Measurements from ENCODE around the gene MRTFA.

Gene MRTFA

DNA sequence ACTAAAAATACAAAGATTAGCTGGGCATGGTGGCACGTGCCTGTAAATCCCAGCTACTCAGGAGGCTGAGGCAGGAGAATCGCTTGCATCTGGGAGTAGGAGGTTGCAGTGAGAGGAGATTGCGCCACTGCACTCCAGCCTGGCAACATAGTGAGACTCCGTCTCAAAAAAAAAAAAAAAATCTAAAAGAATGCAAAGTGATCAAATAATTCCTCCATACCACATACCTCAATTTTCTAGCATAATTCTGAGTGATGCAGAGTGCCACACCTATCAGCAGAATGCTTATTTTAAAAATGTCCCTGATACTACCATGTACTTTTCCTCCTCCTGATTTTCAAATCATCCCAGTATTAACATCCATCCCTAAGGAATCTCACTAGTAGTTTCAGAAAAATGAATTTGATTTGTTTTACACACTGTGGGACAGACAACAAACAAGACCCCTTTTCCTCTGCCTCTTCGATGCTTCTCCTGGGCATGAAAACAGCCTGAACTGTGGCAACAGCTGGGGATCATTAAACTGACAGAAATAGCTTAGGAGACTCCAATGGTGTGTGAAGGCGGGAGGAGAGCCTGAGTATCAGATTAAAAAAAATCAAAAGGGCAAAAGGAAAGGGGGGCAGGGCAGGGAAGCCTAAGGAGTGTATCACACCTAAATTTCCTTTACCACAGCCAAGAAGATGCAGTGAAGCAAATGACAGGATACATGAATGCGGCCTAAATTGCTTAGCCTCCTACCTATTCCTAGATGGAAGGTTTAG is 151.4 kb downstream of the MRTFA start:
- Mint-ChIP-seq H3K36me3 (ENCODE audit: low read depth) (peaks cover 3% of the 10 kb centered on the region), H3K9me3 (no peaks in the 10 kb centered on the region), H3K27ac (no peak overlapping the region), H3K4me1 (ENCODE audit: low read depth) (peaks cover 46% of the 10 kb centered on the region), H3K4me3 (no peak overlapping the region), H3K27me3 (no peaks in the 10 kb centered on the region)

DNA sequence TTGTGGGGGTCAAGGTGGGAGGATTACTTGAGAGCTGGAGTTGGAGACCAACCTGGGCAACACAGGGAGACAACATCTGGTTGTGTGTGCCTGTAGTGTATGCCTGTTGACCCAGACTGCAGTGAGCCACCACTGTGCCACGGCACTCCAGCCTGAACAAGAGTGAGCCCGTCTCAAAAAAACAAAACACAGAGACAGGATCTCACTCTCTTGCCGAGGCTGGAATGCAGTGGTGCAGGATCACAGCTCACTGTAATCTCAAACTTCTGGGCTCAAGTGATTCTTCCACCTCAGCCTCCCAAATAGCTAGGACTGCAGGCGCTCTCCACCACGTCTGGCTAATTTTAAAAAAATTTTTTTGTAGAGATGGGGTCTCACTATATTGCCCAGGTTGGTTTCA is 153.6 kb downstream of the MRTFA start:
- Mint-ChIP-seq H3K27ac (no peak overlapping the region), H3K27me3 (no peaks in the 10 kb centered on the region), H3K9me3 (no peaks in the 10 kb centered on the region), H3K4me1 (ENCODE audit: low read depth) (peaks cover 54% of the 10 kb centered on the region), H3K4me3 (no peak overlapping the region), H3K36me3 (ENCODE audit: low read depth) (no peaks in the 10 kb centered on the region)

DNA sequence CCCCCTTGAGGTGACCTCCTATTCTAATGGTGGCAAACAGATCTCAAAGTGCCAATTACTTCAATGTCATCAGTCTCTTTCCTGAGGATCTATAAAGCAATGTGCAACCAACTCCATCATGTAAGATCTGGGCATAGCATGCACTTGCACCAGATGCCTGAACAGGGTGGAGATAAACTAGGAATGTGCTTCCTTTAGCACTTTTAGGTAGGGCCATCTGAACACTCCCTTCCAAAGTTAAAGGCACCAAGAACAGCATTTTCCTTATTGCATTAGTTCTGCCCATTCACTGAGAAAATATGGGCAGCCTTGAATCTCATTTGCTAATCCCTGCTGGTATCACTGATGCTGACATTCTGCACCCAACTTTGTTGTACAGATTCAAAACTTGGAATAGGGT is 154.1 kb downstream of the MRTFA start:
- no peaks in the 10 kb centered on the region for H3K36me3 Mint-ChIP-seq (ENCODE audit: low read depth)
- H3K9me3 Mint-ChIP-seq: no peaks in the 10 kb centered on the region
- H3K27me3 Mint-ChIP-seq: no peaks in the 10 kb centered on the region
- no peak overlapping the region for H3K4me3 Mint-ChIP-seq
- H3K27ac Mint-ChIP-seq: no peak overlapping the region
- peaks cover 49% of the 10 kb centered on the region for H3K4me1 Mint-ChIP-seq (ENCODE audit: low read depth)

DNA sequence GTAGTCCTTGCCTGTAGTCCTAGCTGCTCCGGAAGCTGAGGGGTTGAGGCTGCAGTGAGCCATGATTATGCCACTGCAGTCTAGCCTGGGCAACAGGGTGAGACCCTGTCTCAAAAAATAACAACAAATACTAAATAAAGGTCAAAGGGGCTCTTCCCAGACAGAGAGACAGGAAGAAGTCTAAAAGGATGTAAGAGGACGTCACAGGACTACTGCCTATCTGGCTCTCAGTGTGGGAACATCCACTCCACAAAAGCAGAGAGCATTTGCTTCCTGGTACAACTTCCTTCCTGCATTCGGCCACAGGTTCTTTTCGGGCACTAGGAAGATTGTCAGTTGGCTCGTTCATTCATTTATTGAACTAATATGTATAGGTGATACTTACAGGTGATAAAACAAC is 155.5 kb downstream of the MRTFA start:
- Mint-ChIP-seq H3K4me3 (no peak overlapping the region), H3K4me1 (ENCODE audit: low read depth) (peaks cover 40% of the 10 kb centered on the region), H3K9me3 (no peaks in the 10 kb centered on the region), H3K27me3 (no peaks in the 10 kb centered on the region), H3K27ac (no peak overlapping the region), H3K36me3 (ENCODE audit: low read depth) (no peaks in the 10 kb centered on the region)

DNA sequence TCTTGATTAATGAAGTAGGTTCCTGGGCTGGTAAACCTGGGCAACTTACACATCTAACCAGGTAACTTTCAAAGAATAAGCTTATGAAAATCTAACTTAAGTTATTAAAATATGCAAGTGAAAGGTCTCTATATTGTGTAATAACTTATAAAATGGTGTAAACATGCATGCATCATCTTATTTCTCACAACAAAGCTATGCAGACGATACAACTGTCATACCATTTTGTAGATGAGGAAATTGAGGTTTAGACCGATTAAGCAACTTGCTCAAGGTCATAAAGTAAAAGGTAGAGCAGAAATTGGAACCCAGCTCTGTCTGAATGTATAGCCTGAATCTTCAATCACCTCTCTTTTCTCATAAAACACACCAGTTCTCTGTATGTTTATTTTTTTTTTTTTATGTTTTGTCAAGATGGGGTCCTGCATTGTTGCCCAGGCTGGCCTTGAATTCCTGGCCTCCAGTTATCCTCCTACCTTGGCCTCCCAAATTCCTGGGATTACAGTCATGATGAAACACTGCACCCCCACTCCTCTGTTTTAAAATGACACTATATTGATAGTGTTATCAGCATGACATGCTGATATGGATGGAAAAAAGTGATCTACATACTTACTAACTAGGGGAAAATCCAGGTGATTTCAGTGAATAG is 156.5 kb downstream of the MRTFA start:
- H3K9me3 Mint-ChIP-seq: no peaks in the 10 kb centered on the region
- no peaks in the 10 kb centered on the region for H3K36me3 Mint-ChIP-seq (ENCODE audit: low read depth)
- H3K27me3 Mint-ChIP-seq: no peaks in the 10 kb centered on the region
- peaks cover 30% of the 10 kb centered on the region for H3K4me1 Mint-ChIP-seq (ENCODE audit: low read depth)
- H3K27ac Mint-ChIP-seq: no peak overlapping the region
- H3K4me3 Mint-ChIP-seq: no peak overlapping the region

DNA sequence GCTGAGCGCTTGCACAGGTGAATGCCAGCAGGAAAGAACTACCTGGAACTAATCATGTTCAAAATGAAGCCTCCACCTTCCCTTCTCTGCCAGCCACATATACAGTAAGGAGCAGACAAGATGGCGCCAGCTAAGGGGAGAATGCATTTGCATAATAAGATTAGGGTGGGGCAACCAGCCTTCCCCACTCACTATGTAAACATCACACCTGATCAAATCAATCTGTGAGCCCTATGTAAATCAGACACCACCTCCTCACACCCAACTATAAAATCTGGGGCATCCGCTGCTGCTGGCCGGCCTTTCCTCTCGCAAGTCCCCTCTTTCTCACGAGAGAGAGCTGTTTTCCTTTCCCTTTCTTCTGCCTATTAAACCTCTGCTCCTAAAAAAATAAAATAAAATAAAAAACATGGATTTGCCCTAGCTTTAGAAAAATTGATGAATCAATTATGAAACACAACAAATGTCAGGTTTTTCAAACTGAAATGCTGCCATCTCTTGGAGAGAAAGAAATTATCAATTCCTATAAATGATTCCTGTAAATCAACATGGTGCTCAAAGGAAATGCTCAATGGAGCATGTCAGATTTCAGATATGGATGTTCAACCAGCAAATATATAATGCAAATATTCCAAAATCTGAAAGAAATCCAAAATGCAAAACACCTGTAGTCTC is 157.3 kb downstream of the MRTFA start:
- no peaks in the 10 kb centered on the region for H3K9me3 Mint-ChIP-seq
- no peak overlapping the region for H3K4me3 Mint-ChIP-seq
- H3K27me3 Mint-ChIP-seq: no peaks in the 10 kb centered on the region
- H3K36me3 Mint-ChIP-seq (ENCODE audit: low read depth): no peaks in the 10 kb centered on the region
- H3K4me1 Mint-ChIP-seq (ENCODE audit: low read depth): peaks cover 29% of the 10 kb centered on the region
- no peak overlapping the region for H3K27ac Mint-ChIP-seq

DNA sequence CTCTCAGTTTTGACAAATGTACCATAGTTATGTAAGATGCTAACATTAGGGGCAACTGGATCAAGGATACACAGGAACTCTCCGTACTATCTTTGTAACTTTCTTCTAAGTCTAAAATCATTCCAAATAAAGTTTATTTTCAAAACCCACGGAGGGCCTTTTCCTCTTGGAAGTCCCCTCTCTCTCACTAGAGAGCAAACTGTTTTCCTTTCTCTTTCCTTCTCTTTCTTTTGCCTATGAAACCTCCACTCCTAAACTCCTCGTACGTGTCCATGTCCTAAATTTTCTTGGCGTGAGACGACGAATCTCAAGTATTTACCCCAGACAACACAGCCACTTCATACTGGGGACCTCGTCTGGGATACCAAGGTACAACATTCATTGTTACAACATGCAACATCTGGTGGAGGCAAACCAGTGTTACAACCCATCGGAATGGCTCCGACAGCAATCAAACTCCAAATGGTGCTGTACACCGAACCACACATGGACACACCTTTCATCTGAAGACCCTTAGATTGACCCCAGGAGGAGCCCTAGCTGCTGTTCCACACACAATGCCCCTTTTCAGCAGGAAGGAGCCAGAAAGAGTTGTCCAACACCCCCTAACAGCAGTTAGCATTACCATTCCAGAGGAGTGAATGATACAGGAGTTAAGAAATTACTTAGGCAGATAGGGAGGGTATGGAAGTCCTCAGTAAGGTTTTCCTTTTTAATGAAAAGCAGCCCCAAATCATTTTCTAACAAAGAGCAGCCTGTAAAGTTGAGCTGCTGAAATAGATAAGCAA is 158.0 kb downstream of the MRTFA start:
- no peaks in the 10 kb centered on the region for H3K27me3 Mint-ChIP-seq
- H3K9me3 Mint-ChIP-seq: no peaks in the 10 kb centered on the region
- no peak overlapping the region for H3K4me3 Mint-ChIP-seq
- no peak overlapping the region for H3K27ac Mint-ChIP-seq
- peaks cover 34% of the 10 kb centered on the region for H3K4me1 Mint-ChIP-seq (ENCODE audit: low read depth)
- no peaks in the 10 kb centered on the region for H3K36me3 Mint-ChIP-seq (ENCODE audit: low read depth)

DNA sequence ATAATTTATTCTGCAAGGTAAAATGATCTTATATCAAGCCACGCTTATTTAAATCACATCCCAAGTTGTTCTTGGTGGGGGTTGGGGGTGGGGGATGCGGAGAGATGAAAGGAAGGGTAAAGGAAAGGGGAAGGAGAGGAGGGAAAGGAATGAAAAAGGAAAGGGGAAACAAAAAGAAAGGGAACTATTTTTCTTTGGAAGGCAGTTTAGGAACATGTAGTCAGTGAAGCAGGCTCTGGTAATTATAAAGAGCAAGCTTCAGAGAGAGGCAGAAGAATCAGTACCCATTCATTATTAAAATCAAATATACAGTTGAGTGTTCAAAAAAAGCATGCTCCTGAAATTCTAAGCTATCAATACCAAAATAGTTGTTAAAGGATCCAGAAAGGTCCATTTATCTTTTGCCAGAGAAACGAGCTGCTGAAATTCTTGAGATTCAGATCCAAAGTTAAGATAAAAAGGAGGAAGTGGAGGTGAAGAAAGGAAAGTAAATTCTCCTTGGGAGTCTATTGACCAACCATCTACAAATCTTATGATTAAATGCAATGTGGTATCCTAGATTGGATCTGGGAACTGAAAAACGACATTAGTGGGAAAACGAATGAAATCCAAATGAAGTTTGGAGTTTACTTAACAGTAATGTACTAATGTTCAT is 158.7 kb downstream of the MRTFA start:
- Mint-ChIP-seq H3K4me1 (ENCODE audit: low read depth) (peaks cover 37% of the 10 kb centered on the region), H3K36me3 (ENCODE audit: low read depth) (no peaks in the 10 kb centered on the region), H3K4me3 (no peak overlapping the region), H3K9me3 (no peaks in the 10 kb centered on the region), H3K27me3 (no peaks in the 10 kb centered on the region), H3K27ac (no peak overlapping the region)

DNA sequence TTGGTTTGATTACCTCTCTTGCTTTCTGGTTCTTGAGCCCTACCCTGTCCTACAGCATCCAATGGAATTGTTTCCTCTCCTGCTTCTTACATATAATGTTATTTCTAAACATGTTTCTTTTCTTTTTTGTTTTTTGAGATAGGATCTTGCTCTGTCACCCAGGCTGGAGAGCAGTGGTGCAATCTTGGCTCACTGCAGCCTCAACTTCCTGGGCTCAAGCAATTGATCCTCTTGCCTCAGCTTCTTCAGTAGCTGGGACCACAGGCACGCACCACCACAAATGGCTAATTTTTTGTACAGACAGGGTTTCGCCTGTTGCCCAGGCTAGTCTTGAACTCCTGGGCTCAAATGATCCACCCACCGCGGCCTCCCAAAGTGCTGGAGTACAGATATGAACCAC is 160.2 kb downstream of the MRTFA start:
- Mint-ChIP-seq H3K4me1 (ENCODE audit: low read depth) (peaks cover 32% of the 10 kb centered on the region), H3K36me3 (ENCODE audit: low read depth) (no peaks in the 10 kb centered on the region), H3K9me3 (no peaks in the 10 kb centered on the region), H3K27me3 (no peaks in the 10 kb centered on the region), H3K4me3 (no peak overlapping the region), H3K27ac (no peak overlapping the region)

DNA sequence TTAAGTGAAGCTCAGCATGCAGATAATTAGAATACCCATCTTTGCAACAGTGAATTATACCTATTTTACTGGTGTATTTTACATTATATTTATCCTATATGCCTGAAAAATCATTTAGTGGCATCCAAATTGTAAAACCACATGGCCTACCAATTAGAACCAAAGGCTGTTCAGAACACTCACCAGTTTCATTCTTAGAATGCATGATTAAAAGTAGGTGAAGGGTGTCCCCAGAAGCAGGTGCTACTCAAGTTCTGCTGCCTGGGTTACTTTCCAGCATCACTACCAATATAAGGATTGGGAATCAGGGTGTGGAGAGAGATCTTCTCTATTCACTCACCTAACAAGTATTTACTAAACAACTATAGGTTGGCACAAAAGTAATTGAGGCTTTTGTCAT is 162.8 kb downstream of the MRTFA start:
- H3K36me3 Mint-ChIP-seq (ENCODE audit: low read depth): no peaks in the 10 kb centered on the region
- H3K27me3 Mint-ChIP-seq: no peaks in the 10 kb centered on the region
- no peak overlapping the region for H3K4me3 Mint-ChIP-seq
- H3K9me3 Mint-ChIP-seq: no peaks in the 10 kb centered on the region
- H3K4me1 Mint-ChIP-seq (ENCODE audit: low read depth): peaks cover 16% of the 10 kb centered on the region
- no peak overlapping the region for H3K27ac Mint-ChIP-seq

DNA sequence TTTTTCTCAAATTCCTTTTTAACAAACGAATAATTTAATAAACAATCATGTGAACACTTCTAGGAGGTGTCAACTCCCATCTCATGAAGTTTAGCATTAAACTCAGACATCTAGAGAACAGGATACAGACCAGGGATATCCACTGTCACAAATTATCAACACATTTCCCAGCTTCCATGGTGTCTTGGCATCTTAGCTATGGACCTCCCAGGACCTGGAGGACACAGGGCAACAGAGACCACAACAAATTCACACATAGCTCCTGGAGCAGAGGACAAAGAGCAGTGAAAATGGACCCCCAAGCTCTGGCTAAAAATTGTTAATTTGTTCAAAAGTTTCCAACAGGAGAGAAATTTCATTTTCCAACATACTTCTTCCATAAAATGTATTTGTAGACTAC is 163.9 kb downstream of the MRTFA start:
- H3K9me3 Mint-ChIP-seq: no peaks in the 10 kb centered on the region
- no peaks in the 10 kb centered on the region for H3K36me3 Mint-ChIP-seq (ENCODE audit: low read depth)
- peaks cover 15% of the 10 kb centered on the region for H3K4me1 Mint-ChIP-seq (ENCODE audit: low read depth)
- H3K27ac Mint-ChIP-seq: no peak overlapping the region
- no peak overlapping the region for H3K4me3 Mint-ChIP-seq
- H3K27me3 Mint-ChIP-seq: no peaks in the 10 kb centered on the region

DNA sequence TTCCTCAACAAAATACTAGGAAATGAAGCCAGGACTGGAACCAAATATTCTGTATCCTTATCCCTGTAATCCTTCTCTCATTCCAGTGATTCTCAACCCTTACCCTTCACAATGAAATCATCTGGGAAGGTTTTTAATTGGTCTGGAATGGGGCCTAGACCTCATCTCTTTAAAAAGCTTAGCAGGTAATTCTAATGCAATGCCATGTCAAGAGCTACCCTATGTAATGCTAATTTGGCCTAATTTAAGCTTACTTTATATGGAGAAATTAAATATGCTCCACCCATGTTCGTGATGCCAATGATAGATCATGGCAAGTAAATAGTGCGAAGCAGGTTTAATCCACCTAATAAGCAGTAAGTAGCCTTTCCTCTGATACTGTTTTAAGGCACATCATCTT is 164.5 kb downstream of the MRTFA start:
- H3K4me3 Mint-ChIP-seq: no peak overlapping the region
- H3K27ac Mint-ChIP-seq: no peak overlapping the region
- no peaks in the 10 kb centered on the region for H3K9me3 Mint-ChIP-seq

DNA sequence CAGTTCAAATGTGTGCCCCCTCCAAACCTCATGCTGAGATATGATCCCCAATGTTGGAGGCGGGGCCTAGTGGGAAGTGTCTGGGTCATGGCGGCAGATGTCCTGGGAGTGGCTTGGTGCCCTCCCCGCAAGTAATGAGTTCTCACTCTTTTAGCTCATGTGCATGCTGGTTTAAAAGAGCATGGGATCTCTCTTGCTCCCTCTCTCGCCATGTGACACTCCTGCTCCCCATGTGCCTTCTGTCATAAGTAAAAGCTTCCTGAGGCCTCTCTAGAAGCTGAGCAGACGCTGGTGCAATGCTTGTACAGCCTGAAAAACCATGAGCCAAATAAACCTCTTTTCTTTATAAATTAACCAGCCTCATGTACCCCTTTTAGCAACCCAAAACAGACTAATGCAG is 167.3 kb downstream of the MRTFA start:
- peaks cover 23% of the 10 kb centered on the region for H3K4me1 Mint-ChIP-seq (ENCODE audit: low read depth)
- H3K36me3 Mint-ChIP-seq (ENCODE audit: low read depth): no peaks in the 10 kb centered on the region
- no peak overlapping the region for H3K27ac Mint-ChIP-seq

More for the DNA sequence above, 164.5 kb downstream of the MRTFA start:
- Mint-ChIP-seq H3K27me3 (no peaks in the 10 kb centered on the region), H3K36me3 (ENCODE audit: low read depth) (no peaks in the 10 kb centered on the region), H3K4me1 (ENCODE audit: low read depth) (peaks cover 16% of the 10 kb centered on the region)

DNA sequence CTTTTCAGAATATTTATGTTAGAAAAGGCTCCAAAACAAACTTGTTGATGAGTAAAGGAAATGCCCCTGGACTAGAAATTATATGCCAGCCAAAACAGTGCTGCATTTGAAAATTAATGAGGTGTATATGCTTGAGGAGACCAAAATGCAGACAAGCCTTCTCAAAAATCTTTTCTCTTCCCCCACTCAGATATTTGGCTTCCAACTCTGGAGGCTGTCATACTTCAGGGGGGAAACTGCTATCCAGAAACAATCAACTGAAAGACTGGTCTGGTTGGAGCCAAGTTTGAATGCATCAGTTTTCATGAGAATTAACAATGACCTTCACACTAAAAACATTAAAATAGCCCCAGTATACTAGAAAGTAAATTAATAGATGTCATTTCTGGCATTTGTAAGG is 167.9 kb downstream of the MRTFA start:
- H3K27ac Mint-ChIP-seq: no peak overlapping the region
- no peak overlapping the region for H3K4me3 Mint-ChIP-seq
- no peaks in the 10 kb centered on the region for H3K27me3 Mint-ChIP-seq
- peaks cover 24% of the 10 kb centered on the region for H3K4me1 Mint-ChIP-seq (ENCODE audit: low read depth)
- no peaks in the 10 kb centered on the region for H3K36me3 Mint-ChIP-seq (ENCODE audit: low read depth)
- H3K9me3 Mint-ChIP-seq: no peaks in the 10 kb centered on the region

More for the DNA sequence above, 167.3 kb downstream of the MRTFA start:
- no peaks in the 10 kb centered on the region for H3K27me3 Mint-ChIP-seq
- H3K4me3 Mint-ChIP-seq: no peak overlapping the region
- H3K9me3 Mint-ChIP-seq: no peaks in the 10 kb centered on the region

All from stimulated activated naive CD8-positive, alpha-beta T cell treated with anti-CD3 and anti-CD28 coated beads, Interleukin-15, Interleukin-2, amounts not matched to agents 100 ng/mL and 50 ng/mL, for 24 hours (primary cell).